OCI-LY1 (cell line): ENCODE data around the gene CIAO3.

ENCODE experiments used
- H2AFZ ChIP-seq: fragments of 200-600 bp; sonication (generic), shearing (Covaris generic); 2 replicates; pipeline ENCODE4 v1.6.0; 2014; ENCODE audit warnings: antibody characterized with exemption, mild to moderate bottlenecking, low read length
- H3F3A ChIP-seq: fragments of 200-600 bp; sonication (generic), shearing (Covaris generic); 2 replicates; pipeline ENCODE4 v1.6.0; 2014; ENCODE audit warnings: mild to moderate bottlenecking, antibody characterized with exemption, low read length, moderate library complexity; ENCODE audit not compliant: insufficient read depth
- H3K27ac ChIP-seq: fragments of 200-600 bp; sonication (generic); 2 replicates; pipeline ENCODE4 v1.5.1; 2014; ENCODE audit warnings: low read length, mixed run types, mild to moderate bottlenecking, low read depth; ENCODE audit not compliant: poor library complexity, severe bottlenecking
- H3K27me3 ChIP-seq: fragments of 200-600 bp; sonication (generic); 2 replicates; pipeline ENCODE4 v1.6.0; 2014; ENCODE audit warnings: antibody characterized with exemption, mild to moderate bottlenecking, low read length, moderate library complexity; ENCODE audit not compliant: insufficient read depth
- H3K36me3 ChIP-seq: fragments of 200-600 bp; sonication (generic); 2 replicates; pipeline ENCODE4 v1.6.1; 2014; ENCODE audit warnings: mild to moderate bottlenecking, antibody characterized with exemption, low read length, moderate library complexity, mixed read lengths; ENCODE audit not compliant: insufficient read depth
- H3K4me1 ChIP-seq: fragments of 200-600 bp; sonication (generic); 2 replicates; pipeline ENCODE4 v1.5.1; 2014; ENCODE audit warnings: mild to moderate bottlenecking, low read length, moderate library complexity; ENCODE audit not compliant: insufficient read depth, severe bottlenecking
- H3K4me2 ChIP-seq: fragments of 200-600 bp; sonication (generic), shearing (Covaris generic); 2 replicates; pipeline ENCODE4 v1.6.1; 2014; ENCODE audit warnings: low read length
- H3K4me3 ChIP-seq: fragments of 200-600 bp; sonication (generic); 2 replicates; pipeline ENCODE4 v1.5.1; 2014; ENCODE audit warnings: low read length, low read depth, mild to moderate bottlenecking, mixed read lengths; ENCODE audit not compliant: poor library complexity, severe bottlenecking
- H3K79me2 ChIP-seq: fragments of 200-600 bp; shearing (Covaris generic); 2 replicates; pipeline ENCODE4 v1.6.1; 2016; ENCODE audit warnings: mixed run types, low read length, mixed read lengths; ENCODE audit not compliant: insufficient read depth
- H3K9ac ChIP-seq: fragments of 200-600 bp; sonication (generic), shearing (Covaris generic); 2 replicates; pipeline ENCODE4 v1.6.1; 2014; ENCODE audit warnings: mild to moderate bottlenecking, low read length, mixed read lengths
- H3K9me2 ChIP-seq: fragments of 200-600 bp; sonication (generic), shearing (Covaris generic); 2 replicates; pipeline ENCODE4 v1.6.1; 2014; ENCODE audit warnings: low read depth, mild to moderate bottlenecking, low read length, mixed read lengths
- H3K9me3 ChIP-seq: fragments of 200-600 bp; shearing (Covaris generic); 2 replicates; pipeline ENCODE4 v1.6.1; 2014; ENCODE audit warnings: low read length, mixed read lengths
- H4K20me1 ChIP-seq: fragments of 200-600 bp; sonication (generic), shearing (Covaris generic); 2 replicates; pipeline ENCODE4 v1.6.0; 2016; ENCODE audit warnings: mild to moderate bottlenecking, low read length; ENCODE audit not compliant: insufficient read depth
- EZH2 ChIP-seq: fragments of 200-600 bp; sonication (generic), shearing (Covaris generic); IDR thresholded peaks from 2 replicates; pipeline ENCODE4 v1.8.0; 2017; ENCODE audit warnings: borderline replicate concordance, mixed run types, mild to moderate bottlenecking, antibody characterized with exemption, low read length, moderate library complexity, mixed read lengths
- TF ChIP-seq, protein P1 (sequence below): fragments of 200-600 bp; sonication (generic), shearing (Covaris generic); IDR thresholded peaks from 2 replicates; pipeline ENCODE4 v1.5.1; 2017; ENCODE audit warnings: mild to moderate bottlenecking, antibody characterized with exemption, low read length, moderate library complexity, mixed read lengths

The CIAO3 gene

DNA sequence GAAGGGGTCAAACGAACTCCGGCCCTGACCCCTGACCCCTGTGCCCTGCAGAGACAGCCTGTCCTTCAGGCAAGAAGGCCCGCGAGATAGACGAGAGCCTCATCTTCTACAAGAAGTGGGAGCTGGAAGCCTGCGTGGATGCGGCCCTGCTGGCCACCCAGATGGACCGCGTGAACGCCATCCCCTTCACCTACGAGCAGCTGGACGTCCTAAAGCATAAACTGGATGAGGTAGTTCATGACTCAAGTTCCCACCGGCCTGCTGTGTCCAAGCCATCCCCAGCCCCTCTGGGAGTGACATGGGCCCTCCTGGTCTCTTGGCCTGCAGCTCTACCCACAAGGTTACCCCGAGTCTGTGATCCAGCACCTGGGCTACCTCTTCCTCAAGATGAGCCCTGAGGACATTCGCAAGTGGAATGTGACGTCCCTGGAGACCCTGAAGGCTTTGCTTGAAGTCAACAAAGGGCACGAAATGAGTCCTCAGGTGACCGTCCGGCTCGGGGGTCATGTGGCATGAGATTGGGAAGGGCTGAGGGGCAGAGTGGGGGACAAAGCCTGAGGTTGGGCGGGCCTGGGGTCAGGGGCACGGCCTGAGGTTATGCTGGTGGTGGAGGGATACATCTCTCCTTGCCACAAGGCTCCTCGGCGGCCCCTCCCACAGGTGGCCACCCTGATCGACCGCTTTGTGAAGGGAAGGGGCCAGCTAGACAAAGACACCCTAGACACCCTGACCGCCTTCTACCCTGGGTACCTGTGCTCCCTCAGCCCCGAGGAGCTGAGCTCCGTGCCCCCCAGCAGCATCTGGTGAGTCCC lies 25.4 kb upstream of the CIAO3 start:
- Histone ChIP-seq H3F3A (no peaks in the 10 kb centered on the region), H3K4me2 (no peak overlapping the region), H3K27ac (no peak overlapping the region), H3K27me3 (no peaks in the 10 kb centered on the region), H4K20me1 (no peaks in the 10 kb centered on the region), H3K9me2 (no peaks in the 10 kb centered on the region), H3K9me3 (no peaks in the 10 kb centered on the region), H3K9ac (no peak overlapping the region), H3K79me2 (no peaks in the 10 kb centered on the region), H3K4me1 (no peaks in the 10 kb centered on the region), H3K36me3 (no peaks in the 10 kb centered on the region), H2AFZ (no peak overlapping the region), H3K4me3 (no peak overlapping the region)
- no peak for TF ChIP-seq EZH2
- TF ChIP-seq, protein P1, sequence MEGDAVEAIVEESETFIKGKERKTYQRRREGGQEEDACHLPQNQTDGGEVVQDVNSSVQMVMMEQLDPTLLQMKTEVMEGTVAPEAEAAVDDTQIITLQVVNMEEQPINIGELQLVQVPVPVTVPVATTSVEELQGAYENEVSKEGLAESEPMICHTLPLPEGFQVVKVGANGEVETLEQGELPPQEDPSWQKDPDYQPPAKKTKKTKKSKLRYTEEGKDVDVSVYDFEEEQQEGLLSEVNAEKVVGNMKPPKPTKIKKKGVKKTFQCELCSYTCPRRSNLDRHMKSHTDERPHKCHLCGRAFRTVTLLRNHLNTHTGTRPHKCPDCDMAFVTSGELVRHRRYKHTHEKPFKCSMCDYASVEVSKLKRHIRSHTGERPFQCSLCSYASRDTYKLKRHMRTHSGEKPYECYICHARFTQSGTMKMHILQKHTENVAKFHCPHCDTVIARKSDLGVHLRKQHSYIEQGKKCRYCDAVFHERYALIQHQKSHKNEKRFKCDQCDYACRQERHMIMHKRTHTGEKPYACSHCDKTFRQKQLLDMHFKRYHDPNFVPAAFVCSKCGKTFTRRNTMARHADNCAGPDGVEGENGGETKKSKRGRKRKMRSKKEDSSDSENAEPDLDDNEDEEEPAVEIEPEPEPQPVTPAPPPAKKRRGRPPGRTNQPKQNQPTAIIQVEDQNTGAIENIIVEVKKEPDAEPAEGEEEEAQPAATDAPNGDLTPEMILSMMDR = no peak

DNA sequence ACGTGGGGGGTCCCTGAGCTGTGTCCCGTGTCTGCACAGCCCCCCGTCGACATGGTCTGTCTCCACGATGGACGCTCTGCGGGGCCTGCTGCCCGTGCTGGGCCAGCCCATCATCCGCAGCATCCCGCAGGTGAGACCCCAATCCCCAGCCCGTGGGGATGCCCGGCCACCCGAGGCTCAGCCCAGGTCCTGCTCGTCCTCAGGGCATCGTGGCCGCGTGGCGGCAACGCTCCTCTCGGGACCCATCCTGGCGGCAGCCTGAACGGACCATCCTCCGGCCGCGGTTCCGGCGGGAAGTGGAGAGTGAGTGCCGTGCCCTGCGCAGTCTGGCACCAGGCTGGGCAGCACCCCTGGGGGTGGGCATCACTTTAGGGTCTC lies 24.7 kb upstream of the CIAO3 start:
- no peak overlapping the region for H3K27ac ChIP-seq
- no peak overlapping the region for H3K4me3 ChIP-seq
- H3K9me2 ChIP-seq = no peaks in the 10 kb centered on the region
- no peaks in the 10 kb centered on the region for H3F3A ChIP-seq
- no peak for TF ChIP-seq EZH2
- TF ChIP-seq, protein P1 = no peak
- H3K9me3 ChIP-seq = no peaks in the 10 kb centered on the region
- H3K4me1 ChIP-seq = no peaks in the 10 kb centered on the region
- H4K20me1 ChIP-seq = no peaks in the 10 kb centered on the region
- no peak overlapping the region for H3K9ac ChIP-seq
- no peak overlapping the region for H2AFZ ChIP-seq
- H3K36me3 ChIP-seq = no peaks in the 10 kb centered on the region
- no peaks in the 10 kb centered on the region for H3K27me3 ChIP-seq
- no peaks in the 10 kb centered on the region for H3K79me2 ChIP-seq
- H3K4me2 ChIP-seq = no peak overlapping the region

DNA sequence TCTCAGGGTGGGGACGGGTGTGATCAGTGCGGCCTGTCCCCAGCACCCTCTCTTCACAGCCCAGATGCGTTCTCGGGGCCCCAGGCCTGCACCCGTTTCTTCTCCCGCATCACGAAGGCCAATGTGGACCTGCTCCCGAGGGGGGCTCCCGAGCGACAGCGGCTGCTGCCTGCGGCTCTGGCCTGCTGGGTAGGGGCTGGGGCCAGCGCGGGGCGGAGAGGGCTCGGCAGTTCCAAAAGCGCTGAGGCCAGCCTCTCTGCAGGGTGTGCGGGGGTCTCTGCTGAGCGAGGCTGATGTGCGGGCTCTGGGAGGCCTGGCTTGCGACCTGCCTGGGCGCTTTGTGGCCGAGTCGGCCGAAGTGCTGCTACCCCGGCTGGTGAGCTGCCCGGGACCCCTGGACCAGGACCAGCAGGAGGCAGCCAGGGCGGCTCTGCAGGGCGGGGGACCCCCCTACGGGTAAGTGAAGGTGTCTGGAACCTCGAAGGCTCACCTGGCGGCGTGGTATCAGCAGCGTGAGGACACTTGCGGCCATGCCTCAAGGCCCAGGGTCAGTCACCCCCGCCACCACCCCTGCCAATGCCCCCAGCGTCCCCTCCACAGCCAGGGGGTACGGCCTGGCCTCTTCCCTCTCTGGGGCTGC lies 24.2 kb upstream of the CIAO3 start:
- Histone ChIP-seq H3K36me3 (no peaks in the 10 kb centered on the region), H3K4me2 (no peak overlapping the region), H3K9me3 (no peaks in the 10 kb centered on the region), H3F3A (no peaks in the 10 kb centered on the region), H3K4me3 (no peak overlapping the region), H3K9me2 (no peaks in the 10 kb centered on the region), H4K20me1 (no peaks in the 10 kb centered on the region), H3K4me1 (no peaks in the 10 kb centered on the region), H3K27ac (no peak overlapping the region), H3K9ac (no peak overlapping the region), H3K27me3 (no peaks in the 10 kb centered on the region), H3K79me2 (no peaks in the 10 kb centered on the region), H2AFZ (no peak overlapping the region)
- no peak for TF ChIP-seq EZH2
- TF ChIP-seq, protein P1 = no peak
